Activated CD4-positive, CD25-positive, alpha-beta regulatory T cell (primary cell): ENCODE measurements around the gene PLCXD1.
"Not testable (repeated sequence)": the region's sequence is repeated elsewhere in the genome, so short reads cannot be mapped to it uniquely, and the experiment has no call there.

Experiments
- DNase-seq, 4 experiments: peaks; one replicate each; lab custom pipeline; 2025; lab: John Stamatoyannopoulos, UW

Gene PLCXD1

DNA sequence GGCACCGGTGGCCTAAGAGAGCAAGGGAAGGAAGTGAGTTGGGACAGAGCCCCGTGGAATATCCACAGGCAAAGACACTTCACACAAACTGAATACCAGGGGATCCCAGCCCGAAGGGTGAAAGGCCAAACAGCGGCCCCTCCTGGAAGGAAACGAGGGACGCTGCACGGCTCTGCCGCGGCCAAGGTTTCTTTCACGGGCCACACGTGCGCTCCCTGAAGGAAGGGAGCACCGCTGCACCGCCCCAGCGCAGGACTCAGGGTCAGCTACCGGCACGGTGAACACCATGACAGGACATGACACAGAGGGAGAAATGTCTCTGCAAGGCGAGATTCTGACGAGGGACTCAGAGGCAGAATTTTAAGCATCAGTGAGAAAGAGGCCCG, 69.0 kb downstream of the PLCXD1 start:
- DNase-seq: no peak

DNA sequence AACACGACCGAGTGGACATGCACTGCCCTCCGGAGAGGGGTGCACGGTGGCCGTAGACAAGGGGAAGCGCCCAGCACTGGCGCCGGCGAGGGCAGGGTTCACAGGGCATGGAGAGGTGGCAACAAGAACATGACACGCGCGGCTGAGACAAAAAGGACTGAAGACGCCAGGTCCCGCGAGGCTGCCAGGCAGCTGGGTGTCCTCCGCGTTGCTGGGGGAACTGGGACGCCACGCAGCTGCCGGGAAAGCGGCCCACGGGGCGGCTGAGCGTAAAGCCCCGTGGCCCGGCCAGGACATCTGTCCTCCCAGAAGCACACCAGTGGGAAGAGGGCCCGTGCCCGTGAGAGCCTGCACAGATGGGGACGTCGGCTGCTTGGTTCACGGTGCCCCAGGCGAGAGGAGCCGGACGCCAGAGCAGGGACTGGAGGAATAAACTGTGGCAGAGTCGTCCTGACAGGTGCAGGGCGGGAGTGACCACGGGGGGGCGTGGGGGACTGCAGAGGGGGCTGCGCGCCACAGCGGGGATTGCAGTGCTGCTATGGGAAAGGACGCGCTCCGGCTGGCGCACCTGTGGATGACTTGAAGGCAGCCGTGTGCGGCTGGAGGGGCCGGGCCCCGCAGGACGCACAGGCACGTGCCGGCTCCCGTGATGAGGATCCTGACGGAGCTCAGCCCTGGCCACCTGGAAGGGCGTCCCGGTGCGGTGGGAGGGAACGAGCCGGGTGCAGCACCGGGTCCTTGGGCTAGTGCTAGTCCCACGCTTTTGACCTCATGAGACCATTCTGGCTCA, 69.5 kb downstream of the PLCXD1 start:
- DNase-seq: no peak

DNA sequence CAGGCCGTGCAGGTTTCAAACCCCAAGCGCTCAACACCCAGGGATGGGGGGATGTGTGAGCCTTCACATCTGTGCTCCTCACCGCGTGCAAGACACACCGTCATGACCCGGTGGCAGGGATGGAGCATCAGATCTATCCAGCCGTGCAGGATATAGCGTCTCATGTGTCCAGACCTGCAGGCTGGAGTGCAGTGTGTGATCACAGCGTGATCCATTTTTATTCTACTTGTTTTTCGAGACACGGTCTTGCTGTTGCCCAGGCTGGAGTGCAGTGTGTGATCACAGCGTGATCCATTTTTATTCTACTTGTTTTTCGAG, 70.1 kb downstream of the PLCXD1 start:
- not testable (repeated sequence) for DNase-seq

DNA sequence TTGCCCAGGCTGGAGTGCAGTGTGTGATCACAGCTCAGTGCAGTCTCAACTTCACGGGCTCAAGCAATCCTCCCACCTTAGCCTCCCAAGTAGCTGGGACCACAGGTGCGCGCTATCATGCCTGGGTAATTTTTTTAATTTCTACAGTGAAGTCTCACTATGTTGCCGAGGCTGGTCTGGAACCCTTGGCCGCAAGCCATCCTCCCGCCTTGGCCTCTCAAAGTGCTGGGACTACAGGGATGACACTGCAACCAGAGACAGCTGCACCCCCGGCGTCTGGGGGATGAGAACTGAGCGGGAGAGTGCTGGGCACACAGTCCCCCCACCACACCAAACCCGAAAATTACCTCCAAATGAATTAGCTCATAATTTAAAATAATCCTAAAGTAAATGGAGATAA, 70.6 kb downstream of the PLCXD1 start:
- no peak for DNase-seq

DNA sequence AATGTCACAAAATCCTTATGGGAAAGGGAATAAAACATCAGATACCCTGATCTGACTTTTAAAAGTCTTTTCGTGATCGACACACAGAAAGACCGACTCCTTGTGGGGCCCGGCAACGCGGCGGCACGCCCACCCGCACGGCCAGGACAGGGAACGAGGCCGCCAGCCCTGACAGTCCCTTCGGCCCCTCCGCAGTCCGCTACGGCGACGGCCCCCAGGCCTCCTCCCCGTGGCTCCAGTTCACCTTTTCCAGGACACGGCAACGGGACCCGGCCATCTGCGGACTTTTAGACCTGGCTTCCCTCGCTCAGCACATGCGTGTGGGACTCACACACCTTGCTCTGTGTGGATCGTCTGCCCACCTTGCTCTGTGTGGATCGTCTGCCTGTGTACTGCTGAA, 71.0 kb downstream of the PLCXD1 start:
- no peak for DNase-seq

DNA sequence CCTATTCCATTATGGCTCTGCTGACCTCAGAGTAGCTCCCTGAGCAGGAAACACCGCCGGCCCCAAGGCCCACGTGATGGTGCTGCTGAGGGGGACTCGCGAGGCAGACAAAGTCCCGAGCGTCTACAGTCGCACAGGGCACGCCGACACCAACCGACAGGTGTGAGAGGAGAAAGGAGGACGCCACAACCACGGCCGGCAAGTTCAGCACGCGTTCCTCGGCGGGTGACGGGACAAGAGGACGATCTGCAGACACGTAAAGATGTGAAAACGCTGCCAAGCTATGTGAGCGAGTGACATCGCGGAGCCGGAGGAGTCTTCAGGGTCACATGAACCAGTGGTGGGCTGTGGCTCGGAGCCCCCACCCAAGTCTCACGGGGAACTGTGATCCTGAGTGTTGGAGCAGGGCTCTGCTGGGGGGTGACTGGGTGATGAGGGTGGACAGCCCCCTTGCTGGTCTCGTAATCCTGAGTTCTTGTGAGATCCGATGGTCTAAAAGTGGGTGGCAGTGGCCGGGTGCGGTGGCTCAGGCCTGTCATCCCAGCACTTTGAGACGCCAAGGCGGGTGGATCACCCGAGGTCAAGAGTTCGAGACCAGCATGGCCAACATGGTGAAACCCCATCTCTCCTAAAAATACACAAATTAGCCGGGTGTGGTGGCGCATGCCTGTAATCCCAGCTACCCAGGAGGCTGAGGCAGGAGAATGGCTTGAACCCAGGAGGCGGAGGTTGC, 71.6 kb downstream of the PLCXD1 start:
- DNase-seq: no peak
